Measurements from ENCODE around the gene GRIFIN.

GRIFIN gene

DNA sequence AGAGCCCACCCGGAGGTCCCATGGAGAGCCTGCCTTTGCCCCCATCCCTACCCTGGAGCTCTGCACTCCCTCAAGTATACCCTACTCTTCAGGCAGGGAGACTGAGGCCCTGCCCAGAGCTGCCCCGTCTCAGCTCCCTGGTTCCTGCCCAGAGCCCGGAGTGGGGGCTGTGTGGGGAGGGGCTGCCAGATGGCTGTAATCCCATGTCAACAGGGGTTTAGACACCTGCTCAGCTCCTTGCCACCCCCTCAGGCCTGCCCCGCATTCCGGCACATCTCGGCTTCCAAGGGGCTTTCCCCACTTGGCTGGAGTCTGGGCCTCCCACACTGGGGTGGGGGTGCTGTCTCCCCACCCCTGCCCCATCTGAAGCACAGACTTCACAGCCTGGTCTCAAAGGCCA is 22.5 kb upstream of the GRIFIN start:
- no peak for DNase-seq (ENCODE audit: low spot score)

DNA sequence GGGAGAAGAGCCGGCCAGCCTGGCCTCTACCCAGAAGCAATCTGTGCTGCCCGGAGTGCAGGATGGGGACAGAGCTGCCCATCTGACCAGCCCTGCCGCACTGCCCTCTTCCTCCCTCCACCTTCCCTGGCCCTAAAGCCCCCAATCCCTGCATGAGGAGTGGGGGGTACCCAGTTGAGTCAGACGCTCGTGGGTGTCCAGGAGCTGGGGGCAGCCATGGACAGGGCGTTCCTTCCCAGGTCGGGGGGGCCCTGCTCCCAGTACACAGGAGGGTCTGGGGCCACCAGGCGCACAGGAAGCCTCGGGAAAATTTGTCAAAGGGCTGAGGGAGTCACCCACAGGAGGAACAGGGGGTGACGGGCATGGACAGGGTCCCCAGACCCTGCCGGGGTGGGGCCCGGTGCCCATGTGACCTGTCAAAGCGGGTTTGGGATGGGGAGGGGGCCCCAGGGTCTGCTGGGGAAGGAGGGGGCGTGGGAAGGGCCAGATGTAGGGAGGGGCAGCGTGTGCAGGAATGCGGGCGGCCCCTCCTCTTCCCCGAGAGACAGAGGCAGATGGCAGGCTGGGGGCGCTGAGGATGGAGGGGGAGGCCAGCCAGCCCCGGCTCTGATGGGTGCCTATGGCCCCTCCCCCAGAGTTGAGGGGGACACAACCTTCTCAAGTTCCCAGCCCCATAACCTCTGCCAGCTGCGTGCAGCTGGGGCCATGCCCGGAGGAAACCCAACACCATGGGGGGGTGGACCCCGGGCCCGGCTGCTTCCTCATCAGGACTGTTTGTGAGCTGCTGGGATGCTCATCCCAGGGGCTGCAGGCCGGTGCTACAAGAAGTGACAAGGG is 21.5 kb upstream of the GRIFIN start:
- no peak for DNase-seq (ENCODE audit: low spot score)

- no peak for DNase-seq (ENCODE audit: low spot score)
These were observed 20.9 kb upstream of the GRIFIN start for GRCh38 chr7:2497065-2497464.

DNA sequence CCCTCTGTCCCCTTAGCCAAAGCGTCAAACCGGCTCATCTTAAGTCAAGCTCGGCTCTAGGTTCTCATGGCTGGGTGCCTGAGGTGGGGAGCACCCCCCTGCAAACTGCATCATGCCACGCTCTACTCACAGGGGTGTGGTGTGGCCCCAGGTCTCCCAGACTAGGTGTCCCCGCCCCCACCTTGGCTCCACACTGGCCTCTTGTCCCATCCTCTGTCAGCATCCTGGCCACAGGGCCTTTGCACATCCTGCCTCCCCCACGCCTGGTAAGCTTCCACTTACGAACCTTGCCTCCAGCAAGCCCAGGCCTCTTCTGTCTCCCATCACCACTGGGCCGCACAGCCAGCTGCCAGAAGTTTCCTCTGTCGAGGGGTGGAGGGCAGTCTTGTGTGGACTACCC is 20.2 kb upstream of the GRIFIN start:
- no peak for DNase-seq (ENCODE audit: low spot score)

GRCh38 chr7:2495418-2496299 is 19.5 kb upstream of the GRIFIN start:
- DNase-seq (ENCODE audit: low spot score) = no peak

- DNase-seq (ENCODE audit: low spot score) = no peak
These were observed 18.3 kb upstream of the GRIFIN start for GRCh38 chr7:2494191-2495130.

- DNase-seq (ENCODE audit: low spot score) = no peak
These were observed 17.3 kb upstream of the GRIFIN start for GRCh38 chr7:2493205-2494164.

DNA sequence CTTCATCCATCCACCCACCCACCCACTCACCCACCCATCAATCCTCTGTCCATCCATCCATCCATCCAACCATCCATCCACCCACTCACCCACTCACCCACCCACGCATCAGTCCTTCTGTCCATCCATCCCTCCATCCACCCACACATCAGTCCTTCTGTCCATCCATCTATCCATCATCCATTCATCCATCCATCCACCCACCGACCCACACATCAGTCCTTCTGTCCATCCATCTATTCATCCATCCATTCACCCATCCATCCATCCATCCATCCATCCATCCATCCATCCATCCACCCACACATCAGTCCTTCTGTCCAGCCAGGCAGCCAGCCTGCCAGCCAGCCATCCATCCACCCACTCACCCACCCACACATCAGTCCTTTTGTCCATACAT is 15.8 kb upstream of the GRIFIN start:
- no peak for DNase-seq (ENCODE audit: low spot score)

DNA sequence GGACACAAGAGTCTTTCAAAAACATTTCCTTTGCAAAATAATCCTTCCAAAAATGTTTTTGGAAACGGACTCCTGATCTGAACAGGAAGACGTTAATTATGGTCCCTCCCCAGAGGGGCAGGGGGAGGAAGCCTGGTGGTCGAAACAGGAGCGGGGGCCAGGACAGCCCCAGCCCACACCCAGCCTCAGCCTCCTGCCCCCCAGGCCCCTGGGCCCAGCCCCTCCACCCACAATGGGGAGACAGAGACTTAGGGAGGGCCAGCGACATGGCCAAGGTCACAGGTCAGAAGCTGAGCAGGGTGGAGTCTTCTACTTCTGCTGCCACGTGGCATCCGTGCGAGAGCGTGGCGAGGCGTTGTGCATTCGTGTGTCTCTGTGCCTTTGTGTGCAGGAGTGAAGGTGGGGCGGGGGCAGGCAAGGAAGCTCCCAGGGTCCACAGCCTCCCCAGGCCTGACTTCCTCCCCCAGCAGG is 14.0 kb upstream of the GRIFIN start:
- no peak for DNase-seq (ENCODE audit: low spot score)

GRCh38 chr7:2488681-2489080 is 12.5 kb upstream of the GRIFIN start:
- no peak for DNase-seq (ENCODE audit: low spot score)

DNA sequence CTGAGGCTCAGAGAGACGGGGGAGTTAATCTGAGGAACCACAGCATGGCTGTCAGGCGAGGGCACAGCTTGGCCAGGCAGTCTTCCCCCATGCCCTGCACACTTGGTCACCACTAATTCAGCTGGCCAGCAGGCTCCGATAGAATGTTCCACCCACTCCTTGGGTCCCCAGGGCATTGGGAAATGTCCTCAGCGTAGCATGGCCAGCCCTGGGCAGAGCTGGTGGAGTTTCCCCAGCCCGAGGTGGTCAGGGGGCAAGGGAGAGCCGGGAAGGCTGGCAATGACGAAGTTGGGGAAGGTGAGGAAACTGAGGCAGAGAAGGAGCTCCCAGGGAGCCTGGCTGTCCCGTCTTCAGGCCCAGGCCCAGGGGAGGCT is 12.1 kb upstream of the GRIFIN start:
- no peak for DNase-seq (ENCODE audit: low spot score)

GRCh38 chr7:2487586-2488271 is 11.5 kb upstream of the GRIFIN start:
- DNase-seq (ENCODE audit: low spot score) = no peak

DNA sequence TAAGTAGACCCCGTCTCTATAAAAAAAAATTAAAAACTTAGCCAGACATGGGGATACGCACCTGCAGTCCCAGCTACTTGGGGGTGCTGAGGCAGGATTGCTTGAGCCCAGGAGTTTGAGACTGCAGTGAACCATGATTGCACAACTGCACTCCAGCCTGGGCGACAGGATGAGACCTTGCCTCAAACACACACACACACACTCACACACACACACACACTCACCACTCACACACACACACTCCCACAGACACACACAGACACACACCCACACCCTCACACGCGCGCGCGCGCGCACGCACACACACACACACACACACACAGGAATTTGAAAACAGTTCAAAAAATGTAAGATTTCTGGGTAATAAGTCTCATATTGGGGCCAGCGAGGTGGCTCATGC is 8.7 kb upstream of the GRIFIN start:
- no peak for DNase-seq (ENCODE audit: low spot score)

DNA sequence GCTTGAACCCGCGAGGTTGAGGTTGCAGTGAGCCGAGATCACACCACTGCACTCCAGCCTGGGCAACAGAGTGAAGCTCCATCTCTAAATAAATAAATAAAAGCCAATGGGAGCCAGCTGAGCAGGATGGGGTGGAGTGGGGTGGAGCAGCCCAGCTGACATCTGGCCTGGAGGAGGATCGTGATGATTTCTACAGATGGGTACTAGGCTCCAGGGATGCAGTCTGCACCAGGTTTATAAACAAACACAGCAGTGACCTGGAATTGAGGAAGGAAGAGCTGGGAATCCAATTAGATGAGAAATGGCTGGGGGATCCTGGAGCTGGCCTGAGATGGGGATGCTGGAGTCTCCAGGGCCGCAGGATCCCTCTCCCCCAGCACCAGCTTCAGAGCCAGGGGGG is 7.3 kb upstream of the GRIFIN start:
- no peak for DNase-seq (ENCODE audit: low spot score)

DNA sequence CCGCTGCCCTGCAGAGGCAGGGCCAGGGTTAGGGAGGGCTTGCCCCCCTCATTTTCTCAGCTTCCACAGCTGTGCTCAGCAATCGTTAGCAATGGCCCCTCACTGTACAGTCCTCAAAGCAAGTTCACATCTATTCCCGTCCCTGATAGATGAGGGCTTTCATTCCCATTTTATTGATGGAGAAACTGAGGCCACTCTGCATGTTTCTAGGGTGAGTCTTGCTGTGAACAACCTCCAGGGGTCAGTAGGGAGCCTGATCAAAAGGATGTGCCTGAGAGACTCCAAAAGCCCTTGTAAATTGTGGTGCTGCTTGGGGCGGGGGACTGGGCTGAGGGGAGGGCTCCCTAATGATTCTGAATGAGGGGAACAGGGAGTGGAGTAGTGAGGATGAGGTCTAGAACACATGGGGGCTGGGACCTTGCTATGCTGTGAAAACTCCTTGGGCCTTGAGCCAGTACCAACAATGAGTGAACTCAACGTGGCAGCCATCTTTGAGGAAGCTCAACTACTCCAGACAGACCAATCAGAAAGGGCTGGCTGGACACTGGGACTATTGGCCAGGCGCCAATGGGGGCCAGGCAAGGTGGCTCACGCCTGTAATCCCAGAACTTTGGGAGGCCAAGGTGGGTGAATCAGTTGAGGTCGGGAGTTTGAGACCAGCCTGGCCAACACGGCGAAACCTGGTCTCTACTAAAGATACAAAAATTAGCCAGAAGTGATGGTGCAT is 6.7 kb upstream of the GRIFIN start:
- DNase-seq (ENCODE audit: low spot score) = no peak

- DNase-seq (ENCODE audit: low spot score) = no peak
These were observed 5.0 kb upstream of the GRIFIN start for GRCh38 chr7:2481195-2481594.

DNA sequence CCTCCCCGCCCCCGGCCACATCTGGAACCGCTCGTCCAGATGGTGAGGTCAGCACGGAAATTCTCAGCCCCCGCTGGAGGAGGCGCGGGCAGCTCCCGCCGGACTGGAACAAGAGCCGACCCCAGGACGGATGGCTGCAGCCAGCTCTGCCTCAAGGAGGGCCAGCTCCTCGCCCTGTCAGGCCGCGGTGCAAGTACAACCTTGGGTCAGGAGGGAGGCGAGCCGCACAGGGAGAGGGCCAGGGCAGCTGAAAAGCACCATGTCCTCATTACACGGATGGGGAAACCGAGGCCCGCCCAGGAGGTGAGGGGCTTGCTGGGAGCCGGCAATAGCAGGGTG is 3.8 kb upstream of the GRIFIN start:
- DNase-seq (ENCODE audit: low spot score) = no peak

- DNase-seq (ENCODE audit: low spot score) = no peak
These were observed 3.3 kb upstream of the GRIFIN start for GRCh38 chr7:2479276-2480069.

DNA sequence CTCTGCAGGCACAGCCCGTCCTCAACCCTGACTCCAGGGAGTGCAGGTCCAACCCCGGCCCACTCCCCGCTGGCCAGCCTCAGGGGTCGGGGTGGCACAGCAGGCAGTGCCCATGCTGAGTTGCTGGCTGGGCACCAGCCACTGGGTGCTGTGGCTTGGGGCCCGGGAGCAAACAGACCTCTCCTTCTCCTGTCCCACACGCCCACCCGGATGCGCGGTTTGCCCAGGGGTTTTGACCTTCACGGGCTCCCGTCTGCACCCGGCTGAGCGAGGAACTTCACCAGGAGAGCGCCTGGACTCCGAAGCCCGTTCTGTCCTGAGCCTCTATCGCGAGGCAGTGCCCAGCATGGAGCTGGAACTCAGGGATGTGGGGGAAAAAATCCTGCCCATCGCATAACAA is 2.6 kb upstream of the GRIFIN start:
- DNase-seq (ENCODE audit: low spot score) = no peak
